H9 (cell line): ENCODE data around the gene KDM2B. TPM values are rescaled to one million over a fixed set of nuclear protein-coding genes. Genes with fewer than 3 reads are reported as not detected.

Source experiments
- DNase-seq: peaks from one replicate; pipeline ENCODE4 v3.0.0-alpha.2; 2017
- H2AFZ ChIP-seq: one replicate; pipeline ENCODE4 v1.6.1; 2013; ENCODE audit warnings: mild to moderate bottlenecking, low read length, control low read depth, moderate library complexity
- H2AK5ac ChIP-seq: 2 replicates; pipeline ENCODE4 v1.6.1; 2013; ENCODE audit warnings: low read length, control low read depth, mixed read lengths; ENCODE audit not compliant: insufficient read length
- H2BK120ac ChIP-seq: one replicate; pipeline ENCODE4 v1.6.1; 2013; ENCODE audit warnings: low read depth, mild to moderate bottlenecking, low read length, control low read depth, inconsistent platforms; ENCODE audit not compliant: poor library complexity, severe bottlenecking
- H2BK12ac ChIP-seq: 2 replicates; pipeline ENCODE4 v1.6.1; 2013; ENCODE audit warnings: low read length, control low read depth, mixed read lengths, low read depth; ENCODE audit not compliant: insufficient read length
- H2BK15ac ChIP-seq: 2 replicates; pipeline ENCODE4 v1.6.1; 2013; ENCODE audit warnings: low read depth, low read length, control low read depth
- H2BK20ac ChIP-seq: one replicate; pipeline ENCODE4 v1.6.1; 2013; ENCODE audit warnings: low read depth, mild to moderate bottlenecking, low read length, control low read depth, inconsistent platforms; ENCODE audit not compliant: poor library complexity, severe bottlenecking
- H2BK5ac ChIP-seq: 2 replicates; pipeline ENCODE4 v1.6.1; 2013; ENCODE audit warnings: low read length, control low read depth, mixed read lengths; ENCODE audit not compliant: insufficient read length
- H3K14ac ChIP-seq: 2 replicates; pipeline ENCODE4 v1.6.1; 2013; ENCODE audit warnings: low read length, control low read depth; ENCODE audit not compliant: insufficient read depth
- H3K18ac ChIP-seq: 2 replicates; pipeline ENCODE4 v1.6.1; 2013; ENCODE audit warnings: low read depth, mild to moderate bottlenecking, mixed read lengths, low read length, control low read depth; ENCODE audit not compliant: insufficient read length
- H3K23ac ChIP-seq: 2 replicates; pipeline ENCODE4 v1.6.1; 2013; ENCODE audit warnings: low read length, control low read depth, mixed read lengths, low read depth; ENCODE audit not compliant: insufficient read length
- H3K23me2 ChIP-seq: 2 replicates; pipeline ENCODE4 v1.6.1; 2013; ENCODE audit warnings: low read depth, mild to moderate bottlenecking, mixed read lengths, low read length, control low read depth; ENCODE audit not compliant: insufficient read length, poor library complexity, severe bottlenecking
- H3K27ac ChIP-seq: 2 replicates; pipeline ENCODE4 v1.5.1; 2013; ENCODE audit warnings: low read length, control low read depth, mixed read lengths, low read depth; ENCODE audit not compliant: insufficient read length
- H3K27me3 ChIP-seq: 2 replicates; pipeline ENCODE4 v1.6.1; 2013; ENCODE audit warnings: low read length, control low read depth, inconsistent platforms; ENCODE audit not compliant: insufficient read depth
- H3K4ac ChIP-seq: 2 replicates; pipeline ENCODE4 v1.6.1; 2013; ENCODE audit warnings: low read depth, mild to moderate bottlenecking, control low read depth, inconsistent platforms, low read length, moderate library complexity
- H3K4me1 ChIP-seq: 2 replicates; pipeline ENCODE4 v1.6.1; 2013; ENCODE audit warnings: low read length, control low read depth, inconsistent platforms; ENCODE audit not compliant: insufficient read depth
- H3K4me2 ChIP-seq: 2 replicates; pipeline ENCODE4 v1.6.1; 2013; ENCODE audit warnings: low read length, control low read depth, mixed read lengths; ENCODE audit not compliant: insufficient read length, insufficient read depth
- H3K56ac ChIP-seq: 2 replicates; pipeline ENCODE4 v1.6.1; 2013; ENCODE audit warnings: low read depth, mild to moderate bottlenecking, mixed read lengths, low read length, control low read depth; ENCODE audit not compliant: insufficient read length
- H3K79me1 ChIP-seq: 2 replicates; pipeline ENCODE4 v1.6.1; 2013; ENCODE audit warnings: low read depth, mild to moderate bottlenecking, moderate library complexity, low read length, control low read depth, inconsistent platforms; ENCODE audit not compliant: insufficient read depth, poor library complexity, severe bottlenecking
- H3K79me2 ChIP-seq: 2 replicates; pipeline ENCODE4 v1.6.1; 2013; ENCODE audit warnings: low read length, control low read depth, inconsistent platforms; ENCODE audit not compliant: insufficient read depth
- H3K9ac ChIP-seq: 2 replicates; pipeline ENCODE4 v1.6.1; 2013; ENCODE audit warnings: low read length, control low read depth, mixed read lengths; ENCODE audit not compliant: insufficient read length; ENCODE audit errors: extremely low read depth
- H3K9me3 ChIP-seq: one replicate; pipeline ENCODE4 v1.6.1; 2013; ENCODE audit warnings: low read depth, low read length, inconsistent platforms; ENCODE audit not compliant: control insufficient read depth
- H3T11ph ChIP-seq: one replicate; pipeline ENCODE4 v1.6.1; 2013; ENCODE audit warnings: mild to moderate bottlenecking, low read length, control low read depth, inconsistent platforms
- H4K20me1 ChIP-seq: one replicate; pipeline ENCODE4 v1.6.1; 2013; ENCODE audit not compliant: control insufficient read depth, insufficient read length, insufficient read depth
- H4K5ac ChIP-seq: 2 replicates; pipeline ENCODE4 v1.6.1; 2013; ENCODE audit warnings: low read depth, mild to moderate bottlenecking, mixed read lengths, low read length, control low read depth; ENCODE audit not compliant: insufficient read length
- H4K8ac ChIP-seq: replicated peaks from 2 replicates; pipeline ENCODE4 v1.6.1; 2013; ENCODE audit warnings: low read length, control low read depth, mixed read lengths, low read depth; ENCODE audit not compliant: insufficient read length
- H4K91ac ChIP-seq: 2 replicates; pipeline ENCODE4 v1.6.1; 2013; ENCODE audit warnings: low read depth, mild to moderate bottlenecking, moderate library complexity, mixed read lengths, low read length, control low read depth; ENCODE audit not compliant: insufficient read length
- H3K27ac Mint-ChIP-seq, 3 experiments: 2 replicates in 2 of 3; 3 replicates in 1 of 3; pipeline ENCODE4 v1.8.0; 2020 to 2021; ENCODE audit warnings: mixed read lengths in 3 of 3, mild to moderate bottlenecking in 1 of 3, moderate library complexity in 1 of 3
- H3K27me3 Mint-ChIP-seq: 2 replicates; pipeline ENCODE4 v1.8.0; 2021; ENCODE audit warnings: low read depth, mild to moderate bottlenecking, moderate library complexity, mixed read lengths
- H3K36me3 Mint-ChIP-seq, 3 experiments: 2 replicates in 2 of 3; 3 replicates in 1 of 3; pipeline ENCODE4 v1.8.0; 2020 to 2021; ENCODE audit warnings: low read depth in 3 of 3, mixed read lengths in 3 of 3; ENCODE audit not compliant: insufficient read depth in 1 of 3
- H3K4me1 Mint-ChIP-seq, 2 experiments: 2 replicates each; pipeline ENCODE4 v1.8.0; 2020; ENCODE audit warnings: mixed read lengths in 2 of 2
- H3K4me3 Mint-ChIP-seq, 2 experiments: 2 replicates in 1 of 2; 3 replicates in 1 of 2; pipeline ENCODE4 v1.8.0; 2020 to 2021; ENCODE audit warnings: mild to moderate bottlenecking in 2 of 2, mixed read lengths in 2 of 2, moderate library complexity in 1 of 2
- H3K9me3 Mint-ChIP-seq, 2 experiments: 2 replicates in 1 of 2; 3 replicates in 1 of 2; pipeline ENCODE4 v1.8.0; 2020; ENCODE audit warnings: mild to moderate bottlenecking in 2 of 2, mixed read lengths in 2 of 2, moderate library complexity in 1 of 2
- WGBS: extraction: QIAGEN DNeasy Blood & Tissue Kit; methylation state at CpG from one replicate; pipeline ENCODE4 v1.1.7; 2013; ENCODE audit warnings: missing lambda C conversion rate, low lambda C conversion rate, mixed read lengths; ENCODE audit not compliant: insufficient read length; ENCODE audit errors: extremely low coverage; 5-methylcytosine and 5-hydroxymethylcytosine counted together
- total RNA-seq: library from RNA; stranded (reverse); gene quantifications from 2 replicates; pipeline ENCODE4 v1.2.1, GENCODE V29; 2021
- TF ChIP-seq, protein P1 (sequence below): fragments of 200-600 bp; sonication (generic); conservative IDR thresholded peaks from 3 replicates; pipeline ENCODE4 v1.8.0; 2021; ENCODE audit warnings: antibody characterized with exemption, mild to moderate bottlenecking

The KDM2B gene
- total RNA-seq, 1 experiment from 2014 or later, result 143 TPM

DNA sequence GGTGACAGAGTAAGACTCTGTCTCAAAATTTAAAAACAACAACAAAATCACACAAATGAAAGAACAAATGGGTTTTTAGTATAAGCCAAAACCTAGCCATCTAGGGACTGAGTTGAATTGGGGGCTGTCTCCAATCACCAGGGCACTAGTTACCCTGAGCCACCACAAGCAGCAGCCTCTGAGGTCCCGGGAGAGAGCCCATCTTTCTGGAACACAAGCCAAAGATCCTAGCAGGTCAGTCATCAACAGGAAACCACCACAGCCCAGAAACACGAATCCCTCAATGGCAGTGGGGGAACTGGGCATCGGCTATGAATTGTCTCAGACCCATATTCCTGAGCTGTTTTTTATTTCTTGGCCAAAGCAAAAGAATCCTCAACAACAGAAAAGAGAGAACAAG, 75.3 kb downstream of the KDM2B start:
- no peak overlapping the region for H3K4me3 Mint-ChIP-seq
- no peak overlapping the region for H3K27ac ChIP-seq

More for the DNA sequence above, 75.3 kb downstream of the KDM2B start:
- Histone ChIP-seq H2BK20ac (no peak overlapping the region), H4K5ac (no peak overlapping the region), H3K79me2 (no peaks in the 10 kb centered on the region), H3K4ac (no peak overlapping the region), H4K20me1 (no peaks in the 10 kb centered on the region), H3K27me3 (no peaks in the 10 kb centered on the region), H3K18ac (no peak overlapping the region), H2AFZ (no peak overlapping the region), H3T11ph (no peak overlapping the region), H3K23ac (no peak overlapping the region), H3K4me2 (no peak overlapping the region), H3K4me1 (no peaks in the 10 kb centered on the region), H2BK12ac (no peak overlapping the region), H4K91ac (no peak overlapping the region), H3K56ac (no peak overlapping the region), H3K9me3 (no peaks in the 10 kb centered on the region), H4K8ac (no peak overlapping the region), H3K23me2 (no peaks in the 10 kb centered on the region), H3K79me1 (no peaks in the 10 kb centered on the region), H3K9ac (no peak overlapping the region), H3K14ac (no peak overlapping the region), H2BK15ac (no peak overlapping the region), H2AK5ac (no peak overlapping the region), H2BK120ac (no peak overlapping the region), H2BK5ac (no peak overlapping the region)
- TF ChIP-seq, protein P1, sequence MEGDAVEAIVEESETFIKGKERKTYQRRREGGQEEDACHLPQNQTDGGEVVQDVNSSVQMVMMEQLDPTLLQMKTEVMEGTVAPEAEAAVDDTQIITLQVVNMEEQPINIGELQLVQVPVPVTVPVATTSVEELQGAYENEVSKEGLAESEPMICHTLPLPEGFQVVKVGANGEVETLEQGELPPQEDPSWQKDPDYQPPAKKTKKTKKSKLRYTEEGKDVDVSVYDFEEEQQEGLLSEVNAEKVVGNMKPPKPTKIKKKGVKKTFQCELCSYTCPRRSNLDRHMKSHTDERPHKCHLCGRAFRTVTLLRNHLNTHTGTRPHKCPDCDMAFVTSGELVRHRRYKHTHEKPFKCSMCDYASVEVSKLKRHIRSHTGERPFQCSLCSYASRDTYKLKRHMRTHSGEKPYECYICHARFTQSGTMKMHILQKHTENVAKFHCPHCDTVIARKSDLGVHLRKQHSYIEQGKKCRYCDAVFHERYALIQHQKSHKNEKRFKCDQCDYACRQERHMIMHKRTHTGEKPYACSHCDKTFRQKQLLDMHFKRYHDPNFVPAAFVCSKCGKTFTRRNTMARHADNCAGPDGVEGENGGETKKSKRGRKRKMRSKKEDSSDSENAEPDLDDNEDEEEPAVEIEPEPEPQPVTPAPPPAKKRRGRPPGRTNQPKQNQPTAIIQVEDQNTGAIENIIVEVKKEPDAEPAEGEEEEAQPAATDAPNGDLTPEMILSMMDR, result no peak
- Mint-ChIP-seq H3K27ac (peak overlapping the region in 2 of 3 experiments; percentile 58 to 85; a peak in 5 of 7 replicates), H3K36me3 (peaks cover 19 to 81% (median 56%) of the 10 kb centered on the region in 3 experiments), H3K9me3 (no peaks in the 10 kb centered on the region), H3K27me3 (no peaks in the 10 kb centered on the region), H3K4me1 (peaks cover 1 to 3% of the 10 kb centered on the region in 2 experiments)
- no CpG with 5 or more reads among the region's 3 CpGs for WGBS
- DNase-seq, result no peak
